ENCODE results near the gene MID1.
A peak's percentile ranks its signal among the peaks of the same experiment; 100 is the strongest.

Gene MID1

DNA sequence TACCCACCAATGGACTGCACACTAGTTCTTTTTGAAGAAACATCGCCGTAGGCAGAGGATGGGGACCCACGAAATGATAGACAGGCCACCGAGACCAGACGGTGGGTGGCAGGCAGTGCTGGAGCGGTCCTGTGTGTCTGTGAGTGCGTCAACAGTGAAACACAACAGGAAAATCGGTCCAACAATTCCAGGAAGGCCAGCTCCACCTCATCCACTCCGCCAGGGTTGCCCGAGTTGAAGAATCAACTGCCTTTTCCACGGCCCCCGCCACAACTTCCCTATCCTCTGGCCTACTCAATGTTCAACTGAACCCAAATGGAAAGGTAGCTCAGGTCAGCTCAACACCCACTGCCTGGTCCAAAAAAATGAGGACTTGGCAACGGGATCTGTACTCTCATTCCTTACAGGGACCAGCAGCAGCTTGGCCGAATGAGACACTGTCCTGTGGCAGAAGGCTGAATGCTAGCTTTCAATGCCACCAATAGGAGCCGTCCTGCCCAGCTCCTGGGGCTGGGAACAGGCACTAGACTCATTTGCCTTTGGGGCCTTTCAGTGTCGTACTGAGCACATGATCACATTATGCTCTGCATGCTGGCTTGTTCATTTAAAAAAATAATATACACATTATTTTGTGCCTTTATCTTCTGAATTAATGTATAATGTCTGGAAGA is 43.5 kb downstream of the MID1 start:
- DNase-seq: no peak

DNA sequence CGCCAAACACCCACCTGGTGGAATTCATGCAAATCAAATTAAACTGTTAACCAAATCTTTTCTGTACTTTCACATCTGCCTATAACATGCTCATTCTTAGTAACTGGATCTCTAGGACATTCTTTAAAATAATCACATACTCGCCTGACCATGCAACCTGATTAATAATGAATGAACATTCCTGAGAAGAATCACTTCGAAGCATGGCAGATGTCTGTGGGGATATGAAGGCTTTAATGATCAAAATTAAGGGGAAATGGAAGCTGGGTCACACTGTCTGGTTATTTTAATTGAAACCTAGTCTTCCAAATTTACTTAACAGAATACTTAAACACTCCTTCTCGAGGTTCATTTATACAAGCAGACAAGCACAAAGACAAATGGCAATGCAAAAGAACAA is 44.2 kb downstream of the MID1 start:
- DNase-seq: no peak

DNA sequence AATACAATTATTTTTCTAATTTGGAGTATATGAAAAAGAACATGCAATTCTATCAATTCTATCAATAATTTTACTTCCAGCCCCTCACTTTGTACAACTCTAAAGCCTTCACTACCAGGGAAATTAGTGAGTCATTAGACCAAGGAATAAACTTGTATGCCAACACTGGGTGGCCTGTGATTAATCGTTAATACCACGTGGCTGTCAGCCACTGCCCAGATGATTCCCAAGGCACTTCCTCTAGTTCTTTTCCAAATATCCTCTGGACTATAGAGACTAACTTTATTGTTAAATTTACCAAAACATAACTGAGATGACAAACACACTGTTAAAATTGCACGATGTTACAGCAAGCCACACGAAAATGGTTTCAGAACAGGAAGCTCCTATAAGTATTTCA is 45.7 kb downstream of the MID1 start:
- no peak for DNase-seq

- no peak for DNase-seq
Observed at GRCh38 chrX:10571260-10571659, 49.1 kb downstream of the MID1 start.

GRCh38 chrX:10570601-10571000 is 49.8 kb downstream of the MID1 start:
- DNase-seq: no peak

DNA sequence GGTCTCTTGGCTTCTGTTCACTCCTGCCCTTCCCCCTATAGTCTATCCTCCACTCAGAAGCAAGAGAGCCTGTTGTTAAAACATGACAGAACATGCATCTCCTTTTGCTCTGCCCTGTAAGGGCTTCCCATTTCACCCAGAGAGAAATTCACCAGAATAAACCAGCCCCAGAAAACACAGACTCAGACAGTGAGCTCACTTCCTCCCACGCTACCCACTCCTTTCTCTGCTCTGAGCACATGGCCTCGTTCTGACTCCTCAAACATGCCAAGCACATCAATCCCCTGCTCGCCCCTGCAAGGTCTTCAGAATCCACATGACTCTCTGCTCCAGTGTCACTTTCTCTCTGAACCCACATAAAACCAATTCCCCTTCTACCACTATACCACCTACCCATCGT is 50.4 kb downstream of the MID1 start:
- no peak for DNase-seq

DNA sequence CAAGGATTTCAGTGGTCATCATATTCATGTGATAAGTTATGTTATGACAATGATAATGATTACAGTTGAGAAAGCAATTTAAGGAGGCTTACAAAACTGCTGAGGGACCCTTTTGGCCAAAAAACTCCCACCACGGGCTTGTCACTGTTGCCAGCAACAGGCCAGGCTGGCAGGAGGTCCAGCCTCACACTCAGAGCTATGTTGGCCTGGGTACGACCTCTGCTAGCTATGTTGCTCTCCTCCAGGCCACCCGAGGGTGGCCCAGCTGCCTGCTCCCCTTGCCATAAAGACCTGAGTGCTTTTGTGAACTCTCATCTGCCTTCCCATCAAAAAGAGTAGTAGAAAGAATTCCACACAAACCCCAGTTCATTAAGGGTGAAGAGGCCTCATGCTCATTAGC is 52.0 kb downstream of the MID1 start:
- no peak for DNase-seq

DNA sequence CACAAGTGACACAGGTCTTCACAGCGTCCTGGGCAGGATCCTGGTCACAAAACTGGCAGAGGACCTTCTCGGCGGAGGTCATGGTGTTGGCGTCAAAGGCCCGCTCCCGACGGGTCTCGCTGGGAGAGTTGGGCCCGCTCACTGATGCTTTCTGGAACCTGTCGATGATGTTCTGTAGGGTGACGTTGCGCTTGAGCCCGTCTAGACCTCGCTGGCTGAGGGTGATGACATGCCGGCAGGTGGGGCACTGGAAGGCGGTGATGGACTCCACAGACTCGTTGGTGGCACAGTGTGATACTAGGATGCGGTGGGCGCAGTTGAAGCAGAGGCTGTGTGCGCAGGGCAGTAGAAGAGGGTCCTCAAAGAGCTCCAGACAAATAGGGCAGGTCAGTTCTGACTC is 53.2 kb downstream of the MID1 start:
- no peak for DNase-seq

DNA sequence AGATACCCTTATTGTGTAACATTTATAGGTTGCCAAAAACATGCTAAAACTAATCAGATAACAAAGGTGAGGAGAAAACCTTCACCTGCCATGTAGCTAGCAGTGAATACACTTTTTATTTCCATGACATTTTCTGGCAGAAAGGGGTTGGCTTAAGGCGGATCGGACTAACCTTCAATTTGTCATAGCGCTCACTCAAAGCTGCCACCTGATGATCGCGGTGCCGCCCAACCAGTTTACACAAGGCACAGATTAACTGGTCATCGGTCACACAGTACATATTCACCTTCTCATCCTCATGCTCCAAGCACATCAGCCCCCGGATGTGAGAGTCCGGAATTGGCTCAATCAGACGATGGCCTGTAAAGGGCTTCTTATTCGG is 53.7 kb downstream of the MID1 start:
- DNase-seq: no peak

- no peak for DNase-seq
Observed at GRCh38 chrX:10564484-10564883, 55.9 kb downstream of the MID1 start.

GRCh38 chrX:10557166-10557565 is 63.2 kb downstream of the MID1 start:
- DNase-seq: no peak

- no peak for DNase-seq
Observed at GRCh38 chrX:10556405-10556804, 64.0 kb downstream of the MID1 start.

- DNase-seq: no peak
Observed at GRCh38 chrX:10555846-10556245, 64.5 kb downstream of the MID1 start.

DNA sequence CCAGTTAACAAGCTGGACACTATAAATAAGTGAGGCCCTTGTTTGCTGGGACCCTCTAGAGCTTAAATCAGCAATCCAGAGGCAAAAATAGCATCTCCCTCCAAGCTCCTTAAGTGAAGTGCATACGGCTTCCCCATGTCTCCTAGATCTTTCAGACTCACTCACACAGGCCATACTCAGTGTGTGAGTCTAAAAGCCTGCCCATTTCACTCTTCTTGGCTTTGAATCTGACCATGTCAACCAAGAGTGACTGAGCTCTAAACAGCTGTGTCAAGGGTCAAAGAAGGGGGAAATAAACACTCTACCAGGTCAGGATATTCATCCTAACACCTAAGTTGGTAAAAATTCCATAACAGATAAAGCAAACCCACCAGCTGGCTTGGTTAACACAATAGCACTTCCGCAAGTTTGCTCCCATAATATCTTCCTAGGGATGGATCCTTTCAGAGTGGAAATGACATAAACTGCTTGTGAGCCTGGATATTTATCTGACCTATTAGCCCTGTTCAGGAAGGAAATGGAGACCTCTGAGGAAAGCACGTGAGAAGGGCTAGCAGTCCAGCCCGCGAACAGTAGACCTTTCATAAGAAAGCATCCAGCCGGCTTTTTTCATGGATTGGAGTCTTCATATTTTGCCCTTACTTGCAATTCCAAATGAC is 65.6 kb downstream of the MID1 start:
- no peak for DNase-seq

GRCh38 chrX:10549280-10549679 is 71.1 kb downstream of the MID1 start:
- peak; percentile 68 for DNase-seq

- DNase-seq: no peak
Observed at GRCh38 chrX:10548688-10549087, 71.7 kb downstream of the MID1 start.

DNA sequence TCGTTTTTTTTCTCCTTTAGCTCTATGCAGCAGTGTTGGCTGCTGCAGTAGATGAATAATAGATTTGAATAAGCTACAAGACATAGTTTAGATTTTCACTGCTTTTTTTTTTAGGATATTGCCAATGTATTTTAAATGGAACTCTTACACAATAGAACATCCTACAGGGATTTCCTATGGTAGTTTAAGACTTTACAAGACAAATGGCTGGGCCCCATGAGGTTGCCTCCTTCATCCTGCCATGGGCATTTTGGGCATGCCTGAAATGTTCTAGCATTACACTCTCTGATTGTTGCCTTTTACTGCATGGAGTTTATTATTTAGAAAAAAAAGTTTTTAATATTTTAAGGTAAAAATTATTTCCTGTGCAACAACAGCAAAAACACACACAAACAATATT is 74.5 kb downstream of the MID1 start:
- DNase-seq: no peak

GRCh38 chrX:10542586-10542985 is 77.8 kb downstream of the MID1 start:
- no peak for DNase-seq

- DNase-seq: no peak
Observed at GRCh38 chrX:10538831-10539230, 81.6 kb downstream of the MID1 start.

- DNase-seq: no peak
Observed at GRCh38 chrX:10537308-10537707, 83.1 kb downstream of the MID1 start.

DNA sequence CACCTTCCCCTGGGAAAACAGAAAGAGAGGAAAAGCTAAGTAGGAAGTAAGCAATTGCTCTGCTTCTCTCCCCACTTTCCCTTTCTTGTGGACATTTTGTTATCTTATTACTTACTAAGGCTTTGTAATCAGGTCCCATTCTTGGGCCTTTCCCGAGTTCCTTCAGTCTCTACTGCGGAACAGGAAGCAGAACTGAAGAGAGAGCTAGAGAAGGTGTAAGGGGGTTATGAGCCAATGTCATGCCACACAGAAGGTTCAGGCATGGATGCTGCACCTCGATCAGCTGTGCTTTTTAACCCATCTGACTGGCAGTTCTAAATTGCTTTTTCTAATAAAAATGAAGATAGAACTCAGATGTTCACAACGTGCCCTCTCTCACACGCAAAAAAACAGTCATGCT is 83.6 kb downstream of the MID1 start:
- no peak for DNase-seq

DNA sequence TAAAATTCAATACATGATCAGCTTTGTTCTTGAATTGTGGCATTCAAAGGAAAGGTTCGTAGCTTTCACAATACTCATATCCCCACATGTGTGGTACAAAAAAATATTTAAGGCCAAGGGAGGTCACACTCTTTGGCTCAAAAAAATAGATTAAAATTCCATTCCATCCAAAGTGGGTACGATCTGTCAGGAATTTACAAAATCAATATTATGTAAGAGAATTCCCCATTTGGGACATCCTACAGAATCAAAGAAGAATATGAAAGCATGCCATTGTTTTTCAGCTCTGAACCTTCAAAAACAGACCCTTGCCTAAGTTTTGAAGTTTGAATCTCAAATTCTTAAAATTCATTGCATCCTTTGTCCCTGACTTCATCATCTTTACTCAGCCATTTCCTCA is 85.8 kb downstream of the MID1 start:
- DNase-seq: no peak

- DNase-seq: no peak
Observed at GRCh38 chrX:10533696-10534365, 86.6 kb downstream of the MID1 start.

GRCh38 chrX:10531927-10532326 is 88.5 kb downstream of the MID1 start:
- no peak for DNase-seq

DNA sequence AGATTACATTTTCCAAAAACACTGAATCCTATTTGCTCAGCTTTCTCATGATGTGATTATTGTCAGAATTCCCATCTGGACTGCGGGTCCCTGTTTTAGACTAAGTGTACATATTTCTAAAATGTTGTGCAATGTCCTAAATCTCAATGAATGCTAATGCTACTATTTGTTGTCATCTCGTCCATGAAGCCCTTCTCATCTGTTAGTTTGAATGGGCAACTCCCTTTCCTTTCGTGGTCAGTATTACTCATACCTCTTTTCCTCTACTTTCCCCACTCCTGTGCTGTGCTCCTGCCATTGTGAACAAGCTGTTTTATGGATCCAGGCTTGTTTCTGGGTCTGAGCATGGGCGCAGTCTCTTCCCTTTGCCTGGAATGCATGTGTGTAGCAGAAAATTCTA is 91.0 kb downstream of the MID1 start:
- no peak for DNase-seq
